Measurements from ENCODE around the gene STIMATE. TPM values are rescaled to one million over a fixed set of nuclear protein-coding genes. Genes with fewer than 3 reads are reported as not detected.

STIMATE gene
- total and polyA plus RNA-seq, 12 donors: 4.0 to 9.7 (median 6.9) TPM

GRCh38 chr3:52925405-52926313, 28.3 kb upstream of the STIMATE start:
- DNase-seq (no peak), ATAC-seq (no peak)
- WGBS, 2 donors: 75 to 81% methylated on average over 6 of the region's 6 CpGs
- TF ChIP-seq CTCF (IDR thresholded peaks at IDR 0.05): no peak
- Histone ChIP-seq H3K4me3 (no peak overlapping the region), H3K27me3 (no peaks in the 10 kb centered on the region), H3K4me1 (peaks cover 0 to 38% (median 0%) of the 10 kb centered on the region in 9 donors), H3K9me3 (no peaks in the 10 kb centered on the region), H3K27ac (no peak overlapping the region), H3K36me3 (peaks cover 0 to 80% (median 11%) of the 10 kb centered on the region in 9 donors)
- intact Hi-C loops (cut with DNase I): loop anchor here in 2 of 10 donors (10.0 kb wide), 1 partner anchor 181 kb away; no protein-coding TSS in a partner anchor

DNA sequence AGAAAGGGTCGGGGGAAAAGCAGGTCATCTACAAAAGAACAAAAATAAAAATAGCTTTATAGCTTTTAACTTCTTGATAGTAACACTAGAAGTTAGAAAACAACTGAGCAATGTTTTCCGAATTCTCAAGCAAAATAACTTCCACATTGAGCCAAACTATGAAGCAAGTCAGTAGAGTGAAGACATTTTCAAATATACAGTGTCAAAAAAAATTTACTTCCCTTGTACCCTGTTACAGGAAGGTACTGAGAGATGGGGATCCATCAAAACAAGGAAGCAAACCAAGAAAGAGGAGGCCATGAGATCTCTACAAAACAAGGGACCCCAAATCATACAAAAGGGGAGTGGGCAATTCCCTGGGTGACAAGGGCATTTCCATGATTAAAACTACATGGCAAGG, 26.6 kb upstream of the STIMATE start:
- peaks cover 0 to 38% (median 0%) of the 10 kb centered on the region in 9 donors for H3K4me1 ChIP-seq
- H3K27me3 ChIP-seq: no peaks in the 10 kb centered on the region
- DNase-seq (no peak), ATAC-seq (no peak)
- 89 to 91% methylated on average over 2 of the region's 2 CpGs for WGBS, 2 donors
- intact Hi-C loops (cut with DNase I): loop anchor here in 2 of 10 donors (10.0 kb wide), 1 partner anchor 179 kb away; no protein-coding TSS in a partner anchor
- no peak for TF ChIP-seq CTCF (IDR thresholded peaks at IDR 0.05)
- H3K9me3 ChIP-seq: no peaks in the 10 kb centered on the region
- peaks cover 0 to 83% (median 25%) of the 10 kb centered on the region in 9 donors for H3K36me3 ChIP-seq
- peak overlapping the region in 1 of 10 donors; percentile 53 for H3K27ac ChIP-seq
- H3K4me3 ChIP-seq: no peak overlapping the region

- no peak for TF ChIP-seq CTCF (IDR thresholded peaks at IDR 0.05)
- H3K27me3 ChIP-seq: no peaks in the 10 kb centered on the region
- WGBS, 2 donors: 86 to 93% methylated on average over 2 of the region's 2 CpGs
- ATAC-seq: no peak
- H3K9me3 ChIP-seq: no peaks in the 10 kb centered on the region
- no peak overlapping the region for H3K27ac ChIP-seq
- no peak overlapping the region for H3K4me3 ChIP-seq
- no peak for DNase-seq
- peaks cover 0 to 84% (median 25%) of the 10 kb centered on the region in 9 donors for H3K36me3 ChIP-seq
- intact Hi-C loops (cut with DNase I): loop anchor here in 2 of 10 donors (10.0 kb wide), 1 partner anchor 176 kb away; no protein-coding TSS in a partner anchor
- peaks cover 0 to 26% (median 0%) of the 10 kb centered on the region in 9 donors for H3K4me1 ChIP-seq
These were observed 23.5 kb upstream of the STIMATE start for GRCh38 chr3:52920841-52921240.

GRCh38 chr3:52917044-52917443, 19.7 kb upstream of the STIMATE start:
- Histone ChIP-seq H3K27ac (no peak overlapping the region), H3K4me3 (no peak overlapping the region), H3K9me3 (no peaks in the 10 kb centered on the region), H3K27me3 (no peaks in the 10 kb centered on the region), H3K36me3 (peaks cover 0 to 95% (median 28%) of the 10 kb centered on the region in 9 donors), H3K4me1 (peaks cover 0 to 23% (median 0%) of the 10 kb centered on the region in 9 donors)
- DNase-seq (no peak), ATAC-seq (no peak)
- intact Hi-C loops (cut with DNase I): no loop called here
- no peak for TF ChIP-seq CTCF (IDR thresholded peaks at IDR 0.05)
- WGBS, 2 donors: 68 to 76% methylated on average over 3 of the region's 3 CpGs
